HG03025 (cell line): ENCODE results near the gene CARTPT.

ENCODE experiments used
- ATAC-seq: cut with Tn5 transposase; IDR thresholded peaks from one replicate; pipeline ENCODE4 v1.9.1; 2021; ENCODE audit warnings: mild to moderate bottlenecking, moderate library complexity; ENCODE audit not compliant: unreplicated experiment, low FRiP score

The CARTPT gene

GRCh38 chr5:71719063-71719964, at the start of gene CARTPT:
Gene CARTPT, plus strand, starts transcription at chr5:71719275. Its CDS starts 19 bp downstream, at chr5:71719294.
- ATAC-seq, result no peak

DNA sequence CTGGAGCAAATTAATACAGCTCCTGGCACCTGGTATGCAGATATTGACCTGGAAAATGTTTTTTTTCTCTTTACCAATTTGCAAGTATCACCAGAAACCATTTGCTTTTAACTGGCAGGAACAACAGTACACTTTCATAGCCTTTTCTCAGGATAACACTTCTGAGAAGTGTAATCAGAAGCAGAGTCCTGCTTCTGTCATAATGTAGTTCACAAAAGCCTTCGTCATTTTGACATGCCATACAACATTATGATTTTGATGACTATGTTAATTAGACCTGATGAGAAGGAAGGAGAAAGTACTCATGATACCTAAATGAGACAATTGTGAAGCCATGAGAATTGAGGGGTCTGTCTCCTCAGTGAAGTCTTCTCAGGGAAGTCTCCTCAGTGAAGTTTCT, 41.1 kb upstream of the CARTPT start:
- ATAC-seq, result no peak

DNA sequence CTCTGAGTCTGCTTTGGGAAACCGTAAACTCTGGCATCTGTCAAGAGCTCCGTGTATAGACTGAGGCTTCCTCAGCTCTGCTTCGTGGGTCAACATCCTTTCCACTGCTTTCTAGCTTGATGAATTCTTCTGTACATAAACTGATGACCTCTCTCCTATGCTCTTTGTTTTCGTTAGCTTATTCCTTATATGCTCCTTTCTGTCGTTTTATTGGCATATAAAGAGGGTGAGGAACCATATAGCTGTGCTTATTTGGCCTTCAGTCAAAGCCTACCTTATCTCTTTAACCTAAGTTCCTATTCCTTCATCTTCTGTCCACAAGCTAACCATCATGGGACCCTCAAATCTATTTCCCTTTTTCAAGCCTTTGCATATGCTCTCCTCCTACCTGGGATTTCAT, 39.4 kb upstream of the CARTPT start:
- ATAC-seq, result no peak

- no peak for ATAC-seq
Observed at GRCh38 chr5:71680510-71680909, 38.6 kb upstream of the CARTPT start.

DNA sequence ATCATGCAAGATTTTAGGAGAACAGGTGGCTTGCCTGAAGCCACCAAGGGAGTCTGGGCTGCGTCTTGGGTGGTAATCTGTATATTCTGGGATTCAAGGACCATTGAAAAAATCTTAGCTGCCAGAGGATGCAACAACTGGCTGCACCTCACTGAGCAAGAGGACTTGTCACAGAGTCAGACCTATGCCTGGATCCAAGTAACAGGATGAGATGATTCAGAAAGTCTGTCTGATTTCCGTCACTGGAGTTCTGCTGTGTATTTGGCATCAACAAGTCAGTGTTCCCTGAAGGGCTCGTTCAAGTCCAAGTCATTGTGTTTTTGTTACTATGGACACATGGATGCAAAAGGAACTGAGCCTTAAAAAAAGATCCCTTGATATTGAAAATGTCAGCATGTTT, 37.8 kb upstream of the CARTPT start:
- ATAC-seq, result no peak

DNA sequence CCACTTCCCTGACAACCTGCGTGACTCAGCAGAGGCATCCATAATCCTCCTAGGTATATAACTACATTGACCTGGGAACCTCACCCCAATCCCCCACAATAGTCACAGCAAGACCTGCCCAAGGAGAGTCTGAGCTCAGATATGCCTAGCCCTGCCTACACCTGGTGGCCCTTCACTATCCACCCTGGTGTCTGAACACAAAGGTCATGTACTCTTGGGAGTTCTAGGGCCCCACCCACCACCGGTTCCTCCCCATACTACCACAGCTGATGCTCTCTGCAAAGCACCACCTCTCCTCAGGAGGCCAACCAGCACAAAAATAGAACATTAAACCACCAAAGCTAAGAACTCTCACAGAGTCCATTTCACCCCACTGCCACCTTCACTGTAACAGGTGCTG, 34.8 kb upstream of the CARTPT start:
- ATAC-seq, result no peak

DNA sequence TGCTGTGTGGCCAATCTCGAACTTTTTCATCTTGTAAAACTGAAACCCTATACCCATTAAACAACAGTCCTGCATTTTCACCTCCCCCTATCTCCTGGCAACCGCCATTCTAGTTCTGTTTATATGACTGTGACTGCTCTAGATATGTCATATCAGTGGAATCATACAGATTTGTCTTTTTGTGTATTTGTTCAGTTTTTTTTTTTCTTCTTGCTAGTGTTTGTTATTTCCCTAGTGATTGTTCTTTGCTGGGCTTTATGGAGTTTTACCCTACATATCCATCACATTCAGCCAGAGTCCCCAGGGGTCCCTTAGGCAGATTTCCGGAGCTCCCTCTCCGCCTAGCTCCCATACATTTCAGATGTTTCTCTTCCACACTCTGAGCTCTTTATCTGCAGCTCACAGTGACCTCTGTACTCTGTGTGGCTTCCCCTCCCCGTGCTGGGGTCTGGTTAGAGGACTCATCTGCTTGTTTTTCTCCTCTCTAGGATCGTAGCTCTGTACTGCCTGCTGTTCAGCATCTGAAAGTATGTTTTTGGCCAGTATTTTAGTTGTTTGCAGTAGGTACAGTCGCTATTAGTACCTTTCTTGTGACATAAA, 25.1 kb upstream of the CARTPT start:
- ATAC-seq, result no peak

GRCh38 chr5:71695071-71695470, 24.0 kb upstream of the CARTPT start:
- ATAC-seq, result no peak

GRCh38 chr5:71695595-71695994, 23.5 kb upstream of the CARTPT start:
- no peak for ATAC-seq

GRCh38 chr5:71697967-71698366, 21.1 kb upstream of the CARTPT start:
- no peak for ATAC-seq

- no peak for ATAC-seq
Observed at GRCh38 chr5:71699233-71699632, 19.8 kb upstream of the CARTPT start.

- ATAC-seq, result no peak
Observed at GRCh38 chr5:71699751-71700150, 19.3 kb upstream of the CARTPT start.

- no peak for ATAC-seq
Observed at GRCh38 chr5:71700803-71701202, 18.3 kb upstream of the CARTPT start.

DNA sequence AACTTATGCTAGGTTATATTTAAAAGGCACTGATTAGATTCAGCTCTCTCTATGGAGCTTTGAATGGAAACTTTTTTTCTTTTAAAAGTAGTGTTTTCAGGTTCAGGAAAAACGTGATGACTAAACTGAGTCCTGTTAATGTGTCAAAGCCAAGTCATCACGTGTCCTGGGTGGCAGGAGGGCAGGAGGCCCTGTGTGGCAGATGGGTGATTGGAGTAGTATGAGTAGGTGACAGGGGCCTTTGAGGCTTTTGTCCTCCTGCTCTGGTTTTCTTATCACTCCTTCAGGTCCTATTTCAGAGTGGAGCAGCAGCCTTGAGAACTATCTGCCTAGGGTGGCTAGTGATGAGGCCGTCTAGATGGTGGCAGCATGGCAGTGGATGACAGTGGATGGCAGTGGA, 17.7 kb upstream of the CARTPT start:
- ATAC-seq, result no peak

- ATAC-seq, result no peak
Observed at GRCh38 chr5:71703941-71704340, 15.1 kb upstream of the CARTPT start.

GRCh38 chr5:71705421-71705820, 13.7 kb upstream of the CARTPT start:
- no peak for ATAC-seq

GRCh38 chr5:71706906-71707305, 12.2 kb upstream of the CARTPT start:
- ATAC-seq, result no peak

- ATAC-seq, result no peak
Observed at GRCh38 chr5:71711610-71712009, 7.5 kb upstream of the CARTPT start.

DNA sequence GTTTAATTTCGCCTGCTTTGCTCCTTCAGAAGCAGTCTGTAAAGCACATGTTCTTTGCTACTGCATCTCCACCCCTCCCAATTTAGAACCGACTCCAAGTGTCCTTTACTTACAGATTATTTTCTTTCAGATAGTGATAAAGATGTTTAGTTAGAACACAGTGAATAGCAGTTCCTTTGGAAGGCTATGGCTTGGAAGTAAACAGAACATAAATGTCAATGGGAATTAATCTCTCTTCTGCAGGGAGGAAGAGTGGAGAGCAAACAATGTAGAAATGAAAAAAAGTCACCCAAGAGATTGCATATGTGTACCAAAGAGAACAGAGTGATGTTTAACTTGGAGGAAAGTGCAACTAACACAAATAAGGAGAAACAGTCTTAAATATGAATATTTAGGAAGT, 4.2 kb upstream of the CARTPT start:
- no peak for ATAC-seq

- no peak for ATAC-seq
Observed at GRCh38 chr5:71727978-71728377, 8.9 kb downstream of the CARTPT start.

GRCh38 chr5:71731015-71731414, 11.9 kb downstream of the CARTPT start:
- ATAC-seq, result no peak

DNA sequence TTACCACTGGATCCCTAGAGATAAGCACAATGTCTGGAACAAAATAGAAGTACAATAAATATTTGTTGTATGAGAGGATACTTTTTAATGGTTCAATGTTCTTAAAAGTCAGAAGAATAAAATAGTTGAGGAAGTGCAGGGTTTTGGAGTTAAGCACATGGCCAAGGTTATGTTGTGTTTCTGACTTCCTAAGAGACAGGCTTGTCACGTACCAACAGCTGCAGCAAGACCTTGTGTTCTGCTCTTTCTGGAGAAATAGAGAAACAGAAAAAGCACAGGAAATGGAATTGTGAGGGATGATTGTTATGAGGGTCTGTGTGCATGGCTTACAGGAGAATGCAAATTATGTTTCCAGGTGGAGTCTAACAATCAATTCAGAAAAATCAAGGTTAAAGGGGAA, 12.9 kb downstream of the CARTPT start:
- ATAC-seq, result no peak
